Hepatocyte (in vitro differentiated cells): ENCODE measurements around the gene TNRC6A.

Experiments used
- EZH2 ChIP-seq: fragments of 200-600 bp; sonication (generic); IDR thresholded peaks from 2 replicates; pipeline ENCODE4 v1.6.1; 2016; ENCODE audit warnings: antibody characterized with exemption, mild to moderate bottlenecking, borderline replicate concordance
- EZH2phosphoT487 ChIP-seq: fragments of 200-600 bp; sonication (generic); IDR thresholded peaks from one replicate; pipeline ENCODE4 v1.6.1; 2018; ENCODE audit warnings: antibody characterized with exemption, mild to moderate bottlenecking, low read depth, moderate library complexity; ENCODE audit not compliant: unreplicated experiment, severe bottlenecking
- TF ChIP-seq, protein P1 (sequence below): fragments of 200-600 bp; sonication (generic); IDR thresholded peaks from 2 replicates; pipeline ENCODE4 v1.5.1; 2016; ENCODE audit warnings: antibody characterized with exemption, mild to moderate bottlenecking; ENCODE audit not compliant: poor library complexity

- no peak for TF ChIP-seq EZH2phosphoT487
- TF ChIP-seq, protein P1, sequence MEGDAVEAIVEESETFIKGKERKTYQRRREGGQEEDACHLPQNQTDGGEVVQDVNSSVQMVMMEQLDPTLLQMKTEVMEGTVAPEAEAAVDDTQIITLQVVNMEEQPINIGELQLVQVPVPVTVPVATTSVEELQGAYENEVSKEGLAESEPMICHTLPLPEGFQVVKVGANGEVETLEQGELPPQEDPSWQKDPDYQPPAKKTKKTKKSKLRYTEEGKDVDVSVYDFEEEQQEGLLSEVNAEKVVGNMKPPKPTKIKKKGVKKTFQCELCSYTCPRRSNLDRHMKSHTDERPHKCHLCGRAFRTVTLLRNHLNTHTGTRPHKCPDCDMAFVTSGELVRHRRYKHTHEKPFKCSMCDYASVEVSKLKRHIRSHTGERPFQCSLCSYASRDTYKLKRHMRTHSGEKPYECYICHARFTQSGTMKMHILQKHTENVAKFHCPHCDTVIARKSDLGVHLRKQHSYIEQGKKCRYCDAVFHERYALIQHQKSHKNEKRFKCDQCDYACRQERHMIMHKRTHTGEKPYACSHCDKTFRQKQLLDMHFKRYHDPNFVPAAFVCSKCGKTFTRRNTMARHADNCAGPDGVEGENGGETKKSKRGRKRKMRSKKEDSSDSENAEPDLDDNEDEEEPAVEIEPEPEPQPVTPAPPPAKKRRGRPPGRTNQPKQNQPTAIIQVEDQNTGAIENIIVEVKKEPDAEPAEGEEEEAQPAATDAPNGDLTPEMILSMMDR, result no peak
- no peak for TF ChIP-seq EZH2
Observed at GRCh38 chr16:24848065-24848464, 118.6 kb downstream of the TNRC6A start.
